H1 (cell line): ENCODE results near the gene TAF15. TPM values are rescaled to one million over a fixed set of nuclear protein-coding genes. Genes with fewer than 3 reads are reported as not detected.

Experiments used
- CTCF ChIA-PET: fragments of 300-600 bp; sonication (Branson Sonifier 250); formaldehyde crosslinking; loops from one replicate; lab custom pipeline; 2021; ENCODE audit not compliant: partially characterized antibody; lab: Charles Lee
- POLR2A ChIA-PET: fragments of 300-600 bp; sonication (Branson Sonifier 250); formaldehyde crosslinking; loops from one replicate; lab custom pipeline; 2021; ENCODE audit warnings: inconsistent platforms; ENCODE audit not compliant: partially characterized antibody; lab: Charles Lee
- DNase-seq, 2 experiments: peaks; one replicate each; pipeline versions ENCODE4 v3.0.0 to v3.0.0-alpha.2; 2010 to 2022; ENCODE audit warnings: low spot score in 2 of 2, low read depth in 1 of 2, mixed read lengths in 1 of 2
- FAIRE-seq: peaks from 2 replicates; lab custom pipeline; 2011; peaks lifted over from hg19 to GRCh38; lab: Jason Lieb, UNC
- H2AFZ ChIP-seq: 2 replicates; pipeline ENCODE4 v1.8.1; 2012; ENCODE audit warnings: low read length, inconsistent platforms
- H2AK5ac ChIP-seq: 2 replicates; pipeline ENCODE4 v1.6.1; 2013; ENCODE audit warnings: low read depth, low read length
- H2BK120ac ChIP-seq: replicated peaks from 2 replicates; pipeline ENCODE3; 2013; ENCODE audit warnings: low read depth, low read length, inconsistent platforms
- H2BK12ac ChIP-seq: 2 replicates; pipeline ENCODE4 v1.6.1; 2013; ENCODE audit warnings: low read depth, low read length
- H2BK15ac ChIP-seq: 2 replicates; pipeline ENCODE4 v1.6.1; 2013; ENCODE audit warnings: low read length
- H2BK20ac ChIP-seq: 2 replicates; pipeline ENCODE4 v1.6.1; 2013; ENCODE audit warnings: low read length
- H2BK5ac ChIP-seq: 2 replicates; pipeline ENCODE4 v1.6.1; 2013; ENCODE audit warnings: low read depth, low read length
- H3K14ac ChIP-seq: 2 replicates; pipeline ENCODE4 v1.6.1; 2013; ENCODE audit warnings: inconsistent platforms; ENCODE audit not compliant: insufficient read length
- H3K18ac ChIP-seq: 2 replicates; pipeline ENCODE4 v1.6.1; 2013; ENCODE audit warnings: low read length; ENCODE audit errors: extremely low read depth
- H3K23ac ChIP-seq: 2 replicates; pipeline ENCODE4 v1.6.1; 2013; ENCODE audit warnings: inconsistent platforms; ENCODE audit not compliant: insufficient read length
- H3K23me2 ChIP-seq: 2 replicates; pipeline ENCODE4 v1.6.1; 2013; ENCODE audit warnings: low read depth, low read length
- H3K27ac ChIP-seq: 2 replicates; pipeline ENCODE4 v1.6.1; 2011; ENCODE audit warnings: low read depth, low read length, inconsistent platforms
- H3K27me3 ChIP-seq, 4 experiments: replicated peaks in 1 of 4; 1 replicate in 1 of 4; 2 replicates in 3 of 4; pipeline versions ENCODE4 v1.6.1 to v1.8.1; 2011 to 2013; ENCODE audit warnings: low read length in 3 of 4, mild to moderate bottlenecking in 3 of 4, inconsistent platforms in 2 of 4, mixed read lengths in 2 of 4, moderate library complexity in 1 of 4; ENCODE audit not compliant: control insufficient read depth in 3 of 4, insufficient read depth in 3 of 4; ENCODE audit errors: extremely low read depth in 1 of 4
- H3K36me3 ChIP-seq, 4 experiments: 2 replicates each; pipeline versions ENCODE4 v1.6.1 to v1.8.1; 2011 to 2013; ENCODE audit warnings: mild to moderate bottlenecking in 4 of 4, low read length in 3 of 4, moderate library complexity in 2 of 4, control low read depth in 1 of 4, inconsistent platforms in 1 of 4; ENCODE audit not compliant: insufficient read depth in 4 of 4, control insufficient read depth in 2 of 4
- H3K4ac ChIP-seq: replicated peaks from 2 replicates; pipeline ENCODE3; 2013; ENCODE audit warnings: low read length, low read depth, mixed read lengths, inconsistent platforms; ENCODE audit not compliant: insufficient read length
- H3K4me1 ChIP-seq, 4 experiments: replicated peaks in 1 of 4; 1 replicate in 1 of 4; 2 replicates in 3 of 4; pipeline versions ENCODE4 v1.6.1 to v1.8.1; 2011 to 2013; ENCODE audit warnings: low read length in 3 of 4, inconsistent platforms in 2 of 4, mixed read lengths in 1 of 4; ENCODE audit not compliant: insufficient read depth in 4 of 4, control insufficient read depth in 3 of 4
- H3K4me2 ChIP-seq, 2 experiments: 2 replicates each; pipeline versions ENCODE4 v1.6.1 to v1.8.1; 2011 to 2013; ENCODE audit warnings: low read depth in 2 of 2, low read length in 2 of 2, control low read depth in 1 of 2, inconsistent platforms in 1 of 2, mild to moderate bottlenecking in 1 of 2; ENCODE audit not compliant: insufficient read depth in 1 of 2
- H3K4me3 ChIP-seq, 4 experiments: fragments of 200-600, 300-600 bp in 1 of 4; sonication (generic), shearing (Covaris generic), sonication (Bioruptor Twin) in 1 of 4; 2 replicates each; pipeline versions ENCODE4 v1.5.1 to v1.8.1; 2011 to 2016; ENCODE audit warnings: low read length in 4 of 4, low read depth in 3 of 4, control low read depth in 2 of 4, inconsistent platforms in 2 of 4, mild to moderate bottlenecking in 2 of 4, mixed read lengths in 1 of 4, moderate library complexity in 1 of 4; ENCODE audit not compliant: insufficient read depth in 2 of 4; ENCODE audit errors: extremely low read depth in 1 of 4
- H3K56ac ChIP-seq: replicated peaks from 2 replicates; pipeline ENCODE3; 2013; ENCODE audit warnings: low read depth, mild to moderate bottlenecking, mixed read lengths, low read length, inconsistent platforms; ENCODE audit not compliant: insufficient read length
- H3K79me1 ChIP-seq: 2 replicates; pipeline ENCODE4 v1.6.1; 2013; ENCODE audit warnings: low read depth, low read length, control low read depth
- H3K79me2 ChIP-seq, 2 experiments: 2 replicates each; pipeline versions ENCODE4 v1.6.1 to v1.8.1; 2012 to 2013; ENCODE audit warnings: low read length in 2 of 2, mild to moderate bottlenecking in 2 of 2, inconsistent platforms in 1 of 2; ENCODE audit not compliant: insufficient read depth in 2 of 2, control insufficient read depth in 1 of 2
- H3K9ac ChIP-seq, 4 experiments: replicated peaks in 1 of 4; 1 replicate in 1 of 4; 2 replicates in 3 of 4; pipeline versions ENCODE4 v1.6.1 to v1.8.1; 2011 to 2013; ENCODE audit warnings: low read depth in 3 of 4, low read length in 3 of 4, control low read depth in 2 of 4, mild to moderate bottlenecking in 2 of 4, moderate library complexity in 2 of 4, inconsistent platforms in 1 of 4; ENCODE audit errors: extremely low read depth in 1 of 4
- H3K9me3 ChIP-seq, 2 experiments: 2 replicates each; pipeline versions ENCODE4 v1.6.1 to v1.8.1; 2012 to 2013; ENCODE audit warnings: mild to moderate bottlenecking in 2 of 2, moderate library complexity in 2 of 2, control low read depth in 1 of 2, inconsistent platforms in 1 of 2, low read depth in 1 of 2, low read length in 1 of 2, mixed read lengths in 1 of 2; ENCODE audit not compliant: insufficient read depth in 2 of 2
- H4K20me1 ChIP-seq, 2 experiments: replicated peaks in 1 of 2; 2 replicates each; pipeline versions ENCODE3 to v1.8.1; 2011 to 2013; ENCODE audit warnings: inconsistent platforms in 2 of 2, low read length in 2 of 2, mild to moderate bottlenecking in 1 of 2; ENCODE audit not compliant: insufficient read depth in 2 of 2, control insufficient read depth in 1 of 2
- H4K5ac ChIP-seq: 2 replicates; pipeline ENCODE4 v1.6.1; 2013; ENCODE audit warnings: low read length, low read depth, mixed read lengths, inconsistent platforms; ENCODE audit not compliant: insufficient read length
- H4K8ac ChIP-seq: 2 replicates; pipeline ENCODE4 v1.8.0; 2013; ENCODE audit warnings: mild to moderate bottlenecking, moderate library complexity, low read length, inconsistent platforms; ENCODE audit not compliant: insufficient read depth; ENCODE audit errors: extremely low read depth
- H4K91ac ChIP-seq: replicated peaks from 2 replicates; pipeline ENCODE3; 2013; ENCODE audit warnings: low read length, mixed read lengths, inconsistent platforms; ENCODE audit not compliant: insufficient read length
- ASH2L ChIP-seq: fragments of 200-600, 300-600 bp; sonication (generic); IDR thresholded peaks from one replicate; pipeline ENCODE4 v1.7.1; 2017; ENCODE audit warnings: low read length
- CBX8 ChIP-seq: fragments of 300-800, 300-1000 bp; sonication (generic); IDR thresholded peaks from 2 replicates; pipeline ENCODE4 v1.7.1; 2016; ENCODE audit warnings: low read depth, low read length, borderline replicate concordance
- CEBPB ChIP-seq: IDR thresholded peaks from 2 replicates; pipeline ENCODE4 v1.6.1; 2012; ENCODE audit warnings: low read depth, low read length
- POLR2AphosphoS5 ChIP-seq: IDR thresholded peaks from 2 replicates; pipeline ENCODE4 v1.6.1; 2011; ENCODE audit warnings: low read depth, low read length
- RAD21 ChIP-seq, 2 experiments: IDR thresholded peaks in 1 of 2; conservative IDR thresholded peaks in 1 of 2; 2 replicates each; pipeline ENCODE4 v1.6.1; 2011; ENCODE audit warnings: low read depth in 2 of 2, low read length in 2 of 2, improper control_type of control experiment in 1 of 2, inconsistent platforms in 1 of 2, mild to moderate bottlenecking in 1 of 2, moderate library complexity in 1 of 2
- SP2 ChIP-seq: IDR thresholded peaks from 2 replicates; pipeline ENCODE4 v1.6.1; 2012; ENCODE audit warnings: mild to moderate bottlenecking, low read length, inconsistent platforms
- ZNF274 ChIP-seq: IDR thresholded peaks from 2 replicates; pipeline ENCODE4 v1.7.0; 2012; ENCODE audit warnings: low read length, borderline replicate concordance; ENCODE audit errors: extremely low read depth
- WGBS, 2 experiments: shearing (Covaris generic) in 1 of 2; methylation state at CpG; one replicate each; pipeline versions ENCODE4 v1.1.6 to v1.1.7; 2013 to 2015; ENCODE audit warnings: low lambda C conversion rate in 2 of 2, mixed read lengths in 2 of 2, inconsistent platforms in 1 of 2, low coverage in 1 of 2, missing lambda C conversion rate in 1 of 2; ENCODE audit not compliant: insufficient replicate concordance in 2 of 2, insufficient coverage in 1 of 2, insufficient read length in 1 of 2; ENCODE audit errors: extremely low coverage in 1 of 2, missing lambda C conversion rate in 1 of 2; 5-methylcytosine and 5-hydroxymethylcytosine counted together
- polyA plus RNA-seq, 7 experiments: library from polyadenylated mRNA; depleted of rRNA in 3 of 7; stranded (reverse) in 5 of 7; unstranded in 2 of 7; fragments of >200 nt in 5 of 7; fragments of 200-250 nt in 2 of 7; gene quantifications; 1 replicate in 5 of 7; 2 replicates in 1 of 7; 4 replicates in 1 of 7; pipeline versions ENCODE4 v1.2.1 to v1.2.3, GENCODE V29; 2011 to 2013; ENCODE audit warnings: missing spikeins in 2 of 7, mixed read lengths in 2 of 7
- total RNA-seq: library from RNA; stranded (reverse); fragmentation: NEBNext Ultra II Directional; extraction: Animal tissue kit (Norgen Biotek cat#: 25700); gene quantifications from 2 replicates; pipeline ENCODE4 v1.2.1, GENCODE V29; 2021
- TF ChIP-seq, protein P1 (sequence below): IDR thresholded peaks from 2 replicates; pipeline ENCODE4 v1.6.1; 2012; ENCODE audit warnings: low read length, inconsistent platforms

TAF15 gene
- total and polyA plus RNA-seq, 2 of the 8 experiments (the other 6 are each of a cell fraction or from before 2014, with no cell fraction given) = 80.1 to 338 TPM

GRCh38 chr17:35875800-35876139 is 66.5 kb downstream of the TAF15 start:
- no peak for FAIRE-seq
- Histone ChIP-seq H4K20me1 (no peaks in the 10 kb centered on the region), H3K4me2 (no peak overlapping the region), H3K36me3 (no peaks in the 10 kb centered on the region), H3K4me1 (no peaks in the 10 kb centered on the region; a peak in 1 of 7 replicates), H4K91ac (no peak overlapping the region), H2BK20ac (no peak overlapping the region), H3K79me1 (no peaks in the 10 kb centered on the region), H3K56ac (no peak overlapping the region), H4K8ac (no peak overlapping the region), H4K5ac (no peak overlapping the region), H3K18ac (no peak overlapping the region), H3K9ac (no peak overlapping the region), H2BK12ac (no peak overlapping the region), H3K9me3 (no peaks in the 10 kb centered on the region), H3K23me2 (no peaks in the 10 kb centered on the region), H3K27ac (no peak overlapping the region), H3K14ac (no peak overlapping the region), H2BK15ac (no peak overlapping the region), H2BK5ac (no peak overlapping the region), H3K23ac (no peak overlapping the region), H3K79me2 (no peaks in the 10 kb centered on the region), H3K27me3 (no peaks in the 10 kb centered on the region), H3K4ac (no peak overlapping the region), H2AFZ (peak overlapping the region; percentile 31; the same call in 1 of the 2 replicates), H2BK120ac (no peak overlapping the region), H2AK5ac (no peak overlapping the region), H3K4me3 (no peak overlapping the region)
- TF ChIP-seq ASH2L (no peak), ZNF274 (no peak), CEBPB (no peak), CBX8 (no peak), SP2 (no peak), RAD21 (IDR thresholded peaks at IDR 0.05 in 1 of 2, conservative IDR thresholded peaks at IDR 0.05 in 1 of 2; ENCODE audit: low read depth in 2 of 2, low read length in 2 of 2) (no peak), POLR2AphosphoS5 (no peak)
- TF ChIP-seq, protein P1, sequence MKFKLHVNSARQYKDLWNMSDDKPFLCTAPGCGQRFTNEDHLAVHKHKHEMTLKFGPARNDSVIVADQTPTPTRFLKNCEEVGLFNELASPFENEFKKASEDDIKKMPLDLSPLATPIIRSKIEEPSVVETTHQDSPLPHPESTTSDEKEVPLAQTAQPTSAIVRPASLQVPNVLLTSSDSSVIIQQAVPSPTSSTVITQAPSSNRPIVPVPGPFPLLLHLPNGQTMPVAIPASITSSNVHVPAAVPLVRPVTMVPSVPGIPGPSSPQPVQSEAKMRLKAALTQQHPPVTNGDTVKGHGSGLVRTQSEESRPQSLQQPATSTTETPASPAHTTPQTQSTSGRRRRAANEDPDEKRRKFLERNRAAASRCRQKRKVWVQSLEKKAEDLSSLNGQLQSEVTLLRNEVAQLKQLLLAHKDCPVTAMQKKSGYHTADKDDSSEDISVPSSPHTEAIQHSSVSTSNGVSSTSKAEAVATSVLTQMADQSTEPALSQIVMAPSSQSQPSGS = no peak
- POLR2A ChIA-PET = interaction anchor here (0.8 kb wide), 1 partner anchor 18 kb away, joined by 4 read pairs; no protein-coding TSS in a partner anchor
- 79% methylated on average over 3 of the region's 3 CpGs; no CpG with 5 or more reads in 1 of the 2 experiments for WGBS, 2 experiments
- CTCF ChIA-PET = interaction anchor here (0.6 to 1.7 kb wide), 3 partner anchors 13 to 145 kb away, joined by 3 to 5 read pairs (median 3); no protein-coding TSS in a partner anchor
- no peak for DNase-seq
